Astrocyte (in vitro differentiated cells and primary cell): ENCODE results near the gene CUL7.

Experiments used
- CTCF ChIP-seq: IDR thresholded peaks from 2 replicates; pipeline ENCODE4 v1.5.1; 2011; ENCODE audit warnings: low read depth, mild to moderate bottlenecking, inconsistent platforms, low read length, moderate library complexity; ENCODE audit not compliant: insufficient read depth
- EZH2 ChIP-seq: IDR thresholded peaks from 2 replicates; pipeline ENCODE4 v1.6.1; 2012; ENCODE audit warnings: mild to moderate bottlenecking, low read length, inconsistent platforms; ENCODE audit not compliant: insufficient read depth

GRCh38 chr6:43053545-43054205 lies at the start of gene CUL7:
- TF ChIP-seq CTCF (no peak), EZH2 (no peak)
